A673 (cell line): ENCODE results near the gene PRTG. TPM values are rescaled to one million over a fixed set of nuclear protein-coding genes. Genes with fewer than 3 reads are reported as not detected.
"Not testable (repeated sequence)": the region's sequence is repeated elsewhere in the genome, so short reads cannot be mapped to it uniquely, and the experiment has no call there.

Experiments
- BruUV-seq: library from RNA; stranded (reverse); fragments of 400-500 nt; replicated peaks from 2 replicates; lab custom pipeline; 2021; lab: Mats Ljungman, UMichigan
- CTCF ChIA-PET: fragments of 300-600 bp; sonication (Branson Sonifier 250); formaldehyde crosslinking; loops from one replicate; lab custom pipeline; 2022; ENCODE audit warnings: antibody characterized with exemption; lab: Charles Lee
- POLR2A ChIA-PET: fragments of 300-600 bp; sonication (Branson Sonifier 250); formaldehyde crosslinking; loops from one replicate; lab custom pipeline; 2022; ENCODE audit warnings: antibody characterized with exemption; ENCODE audit not compliant: low non-redundant PET; lab: Charles Lee
- DNase-seq: peaks from one replicate; pipeline ENCODE4 v3.0.0-alpha.2; 2015; ENCODE audit warnings: low spot score
- H3K27ac ChIP-seq: fragments of 200-600 bp; sonication (generic); 2 replicates; pipeline ENCODE4 v1.5.1; 2016; ENCODE audit warnings: mixed run types, low read depth, mild to moderate bottlenecking, mixed read lengths, antibody characterized with exemption, low read length; ENCODE audit not compliant: poor library complexity, severe bottlenecking
- H3K27me3 ChIP-seq: fragments of 200-600 bp; sonication (generic); replicated peaks from 2 replicates; pipeline ENCODE4 v1.6.1; 2017; ENCODE audit warnings: mixed run types, low read depth, mild to moderate bottlenecking, mixed read lengths, antibody characterized with exemption, low read length; ENCODE audit not compliant: insufficient read depth, poor library complexity
- H3K36me3 ChIP-seq: fragments of 200-600 bp; sonication (generic); 2 replicates; pipeline ENCODE4 v1.6.1; 2016; ENCODE audit warnings: mixed run types, mild to moderate bottlenecking, mixed read lengths, antibody characterized with exemption, low read length; ENCODE audit not compliant: insufficient read depth, poor library complexity, severe bottlenecking
- H3K4me1 ChIP-seq: fragments of 200-600 bp; sonication (generic); 2 replicates; pipeline ENCODE4 v1.6.1; 2017; ENCODE audit warnings: mixed run types, mild to moderate bottlenecking, mixed read lengths, antibody characterized with exemption, low read length; ENCODE audit not compliant: insufficient read depth, poor library complexity, severe bottlenecking
- H3K4me3 ChIP-seq: fragments of 200-600 bp; sonication (generic); 2 replicates; pipeline ENCODE4 v1.5.1; 2016; ENCODE audit warnings: low read depth, mixed run types, mild to moderate bottlenecking, mixed read lengths, low read length; ENCODE audit not compliant: poor library complexity, severe bottlenecking
- H3K9me3 ChIP-seq: fragments of 200-600 bp; sonication (generic); 2 replicates; pipeline ENCODE4 v1.6.1; 2016; ENCODE audit warnings: mixed run types, low read depth, mild to moderate bottlenecking, mixed read lengths, antibody characterized with exemption, low read length; ENCODE audit not compliant: poor library complexity, severe bottlenecking
- CTCF ChIP-seq: fragments of 300-800, 200-600 bp; sonication (generic); conservative IDR thresholded peaks from 2 replicates; pipeline ENCODE4 v1.5.1; 2017; ENCODE audit warnings: low read depth, mild to moderate bottlenecking, antibody characterized with exemption, low read length, moderate library complexity, mixed read lengths
- EZH2 ChIP-seq: fragments of 200-600 bp; sonication (generic); IDR thresholded peaks from 2 replicates; pipeline ENCODE4 v1.6.1; 2017; ENCODE audit warnings: borderline replicate concordance, low read depth, mild to moderate bottlenecking, mixed read lengths, antibody characterized with exemption, low read length; ENCODE audit not compliant: poor library complexity, severe bottlenecking
- intact Hi-C: fragments of 100-400 bp; cut with micrococcal nuclease; formaldehyde crosslinking; loops from one replicate; pipeline ENCODE4 v1.10.0; 2022; ENCODE audit not compliant: unreplicated experiment
- total RNA-seq: library from RNA; stranded (reverse); gene quantifications from 2 replicates; pipeline ENCODE4 v1.2.3, GENCODE V29; 2021

Gene PRTG
- total RNA-seq, 1 experiment from 2014 or later, result 0.02 TPM

GRCh38 chr15:55789066-55789660 is 46.2 kb upstream of the PRTG start:
- intact Hi-C loops, result no loop called here
- no peak for TF ChIP-seq EZH2
- peak; percentile 84 for TF ChIP-seq CTCF
- no peak overlapping the region for H3K4me3 ChIP-seq
- CTCF ChIA-PET, result no interaction called here
- DNase-seq, result peak; percentile 35
- H3K4me1 ChIP-seq, result no peaks in the 10 kb centered on the region
- no peaks in the 10 kb centered on the region for H3K36me3 ChIP-seq
- POLR2A ChIA-PET, result no interaction called here
- no peaks in the 10 kb centered on the region for H3K27me3 ChIP-seq
- H3K27ac ChIP-seq, result no peak overlapping the region
- BruUV-seq, result no TSS peak
- no peaks in the 10 kb centered on the region for H3K9me3 ChIP-seq

DNA sequence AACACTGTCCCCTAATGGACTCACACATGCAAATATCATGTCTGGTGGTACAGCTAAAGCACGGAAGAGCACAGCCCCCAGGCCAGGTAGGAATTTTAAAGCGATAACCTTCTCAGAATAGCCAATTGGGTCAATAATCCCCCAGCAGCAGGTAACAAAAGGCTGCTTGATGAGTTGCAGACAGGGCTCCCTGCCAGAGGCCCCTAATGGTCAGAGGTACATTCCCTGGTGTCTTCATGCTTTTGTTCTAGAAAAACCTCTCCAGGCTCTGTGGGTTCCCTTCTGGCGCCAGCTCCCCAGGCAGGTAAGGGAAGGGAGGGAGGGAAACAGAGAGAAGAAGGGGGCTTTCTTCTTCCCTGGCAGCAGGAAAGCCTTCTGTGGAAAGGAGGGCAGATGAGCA is 43.4 kb upstream of the PRTG start:
- ChIA-PET CTCF (no interaction called here), POLR2A (no interaction called here)
- Histone ChIP-seq H3K27me3 (no peaks in the 10 kb centered on the region), H3K4me3 (no peak overlapping the region), H3K4me1 (no peaks in the 10 kb centered on the region), H3K9me3 (no peaks in the 10 kb centered on the region), H3K36me3 (no peaks in the 10 kb centered on the region), H3K27ac (no peak overlapping the region)
- TF ChIP-seq EZH2 (no peak), CTCF (no peak)
- BruUV-seq, result no TSS peak
- intact Hi-C loops, result no loop called here
- DNase-seq, result no peak

- BruUV-seq, H3K4me1 ChIP-seq, intact Hi-C loops, POLR2A ChIA-PET, H3K4me3 ChIP-seq, H3K36me3 ChIP-seq, DNase-seq, H3K27me3 ChIP-seq, H3K9me3 ChIP-seq, CTCF ChIA-PET, H3K27ac ChIP-seq: not testable (repeated sequence)
Measured at GRCh38 chr15:55785593-55785992, 42.6 kb upstream of the PRTG start.

- TF ChIP-seq EZH2, result no peak
- TF ChIP-seq CTCF, result no peak
- H3K4me3 ChIP-seq, result no peak overlapping the region
- no TSS peak for BruUV-seq
- H3K36me3 ChIP-seq, result no peaks in the 10 kb centered on the region
- DNase-seq, result no peak
- intact Hi-C loops, result no loop called here
- CTCF ChIA-PET, result no interaction called here
- H3K4me1 ChIP-seq, result no peaks in the 10 kb centered on the region
- H3K27ac ChIP-seq, result no peak overlapping the region
- H3K9me3 ChIP-seq, result no peaks in the 10 kb centered on the region
- H3K27me3 ChIP-seq, result no peaks in the 10 kb centered on the region
- POLR2A ChIA-PET, result no interaction called here
Measured at GRCh38 chr15:55784286-55784685, 41.3 kb upstream of the PRTG start.
